PC-9 (cell line): ENCODE results near the gene DMAP1. TPM values are rescaled to one million over a fixed set of nuclear protein-coding genes. Genes with fewer than 3 reads are reported as not detected.

ENCODE experiments used
- BruUV-seq: library from RNA; stranded (reverse); fragments of 400-500 nt; replicated peaks from 2 replicates; lab custom pipeline; 2021; lab: Mats Ljungman, UMichigan
- CTCF ChIA-PET: fragments of 300-600 bp; sonication (Branson Sonifier 250); formaldehyde crosslinking; loops from one replicate; lab custom pipeline; 2022; ENCODE audit warnings: antibody characterized with exemption; lab: Charles Lee
- POLR2A ChIA-PET: fragments of 300-600 bp; sonication (Branson Sonifier 250); formaldehyde crosslinking; loops from one replicate; lab custom pipeline; 2022; ENCODE audit warnings: antibody characterized with exemption; ENCODE audit not compliant: unreplicated experiment; lab: Charles Lee
- DNase-seq, 2 experiments: peaks; one replicate each; pipeline versions ENCODE4 v3.0.0 to v3.0.0-alpha.2; 2015 to 2022; ENCODE audit warnings: mixed read lengths in 1 of 2
- H2AFZ ChIP-seq: fragments of 200-600 bp; sonication (generic); 2 replicates; pipeline ENCODE4 v1.8.1; 2017; ENCODE audit warnings: antibody characterized with exemption
- H3F3A ChIP-seq: fragments of 200-600 bp; sonication (generic); 2 replicates; pipeline ENCODE4 v1.8.1; 2017; ENCODE audit warnings: antibody characterized with exemption, mild to moderate bottlenecking, low read depth; ENCODE audit not compliant: insufficient read depth
- H3K27ac ChIP-seq: fragments of 200-600 bp; sonication (generic); 2 replicates; pipeline ENCODE4 v1.6.1; 2016; ENCODE audit warnings: mixed run types
- H3K27me3 ChIP-seq: fragments of 200-600 bp; sonication (generic); 2 replicates; pipeline ENCODE4 v1.6.1; 2016; ENCODE audit warnings: low read depth, mixed run types; ENCODE audit not compliant: insufficient read depth
- H3K36me3 ChIP-seq: fragments of 200-600 bp; sonication (generic); 2 replicates; pipeline ENCODE4 v1.6.1; 2016; ENCODE audit warnings: low read depth, mixed run types
- H3K4me1 ChIP-seq: fragments of 200-600 bp; sonication (generic); replicated peaks from 2 replicates; pipeline ENCODE4 v1.6.1; 2016; ENCODE audit warnings: mixed run types; ENCODE audit not compliant: insufficient read depth
- H3K4me2 ChIP-seq: fragments of 200-600 bp; sonication (generic); 2 replicates; pipeline ENCODE4 v1.6.1; 2017; ENCODE audit warnings: mixed run types
- H3K4me3 ChIP-seq: fragments of 200-600 bp; sonication (generic); 2 replicates; pipeline ENCODE4 v1.6.1; 2016; ENCODE audit warnings: mixed run types
- H3K79me2 ChIP-seq: fragments of 200-600 bp; sonication (generic); 2 replicates; pipeline ENCODE4 v1.6.1; 2017; ENCODE audit warnings: low read depth, mixed run types
- H3K9me2 ChIP-seq: fragments of 200-600 bp; sonication (generic); 2 replicates; pipeline ENCODE4 v1.8.1; 2017; ENCODE audit warnings: mild to moderate bottlenecking; ENCODE audit not compliant: insufficient read depth
- H3K9me3 ChIP-seq: fragments of 200-600 bp; sonication (generic); 2 replicates; pipeline ENCODE4 v1.8.1; 2016; ENCODE audit warnings: low read depth; ENCODE audit not compliant: insufficient read depth
- H4K20me1 ChIP-seq: fragments of 200-600 bp; sonication (generic); 2 replicates; pipeline ENCODE4 v1.8.1; 2017; ENCODE audit not compliant: insufficient read depth
- CTCF ChIP-seq: fragments of 200-600 bp; sonication (generic); conservative IDR thresholded peaks from 2 replicates; pipeline ENCODE4 v1.6.1; 2017; ENCODE audit warnings: mixed run types, antibody characterized with exemption, mild to moderate bottlenecking, moderate library complexity
- EZH2 ChIP-seq: fragments of 200-600 bp; sonication (generic); IDR thresholded peaks from 2 replicates; pipeline ENCODE4 v1.8.0; 2017; ENCODE audit warnings: antibody characterized with exemption, low read depth
- intact Hi-C: fragments of 100-400 bp; cut with micrococcal nuclease; formaldehyde crosslinking; loops from one replicate; pipeline ENCODE4 v1.10.0; 2022; ENCODE audit not compliant: unreplicated experiment
- total RNA-seq: library from RNA; stranded (reverse); gene quantifications from 2 replicates; pipeline ENCODE4 v1.2.3, GENCODE V29; 2021

DMAP1 gene
- total RNA-seq, 1 experiment from 2014 or later = 54.2 TPM

GRCh38 chr1:44217809-44218410, 4.6 kb downstream of the DMAP1 start:
- no TSS peak for BruUV-seq
- TF ChIP-seq CTCF (peak; percentile 95), EZH2 (no peak)
- Histone ChIP-seq H4K20me1 (no peaks in the 10 kb centered on the region), H3K9me2 (no peaks in the 10 kb centered on the region), H3K4me2 (no peak overlapping the region), H3K79me2 (peaks cover 11% of the 10 kb centered on the region), H3K27ac (no peak overlapping the region), H3K4me3 (no peak overlapping the region), H3K4me1 (peaks cover 8% of the 10 kb centered on the region; the same call in 1 of the 2 replicates), H2AFZ (no peak overlapping the region), H3F3A (peaks cover 20% of the 10 kb centered on the region; the same call in 1 of the 2 replicates), H3K36me3 (no peaks in the 10 kb centered on the region; the same call in 1 of the 2 replicates), H3K27me3 (no peaks in the 10 kb centered on the region), H3K9me3 (no peaks in the 10 kb centered on the region)
- CTCF ChIA-PET = interaction anchor here (0.5 to 1.2 kb wide), 7 partner anchors 16 to 453 kb away, joined by 3 to 8 read pairs (median 5); no protein-coding TSS in a partner anchor
- intact Hi-C loops = loop anchor here (1.0 to 2.0 kb wide), 4 partner anchors 125 to 435 kb away; no protein-coding TSS in a partner anchor
- DNase-seq = peak; percentile 44 to 78
- POLR2A ChIA-PET = interaction anchor here (0.6 kb wide), 1 partner anchor 429 kb away, joined by 4 read pairs; no protein-coding TSS in a partner anchor

- 0 out of 2 replicates have a peak, but pooled peaks cover 6% of the 10 kb centered on the region for H3K4me1 ChIP-seq
- BruUV-seq = no TSS peak
- no peak overlapping the region for H3K4me3 ChIP-seq
- no peaks in the 10 kb centered on the region; the same call in 1 of the 2 replicates for H3K36me3 ChIP-seq
- H3K9me2 ChIP-seq = no peaks in the 10 kb centered on the region
- no peak for TF ChIP-seq EZH2
- no peak for TF ChIP-seq CTCF
- H3K27me3 ChIP-seq = no peaks in the 10 kb centered on the region
- no peak for DNase-seq
- intact Hi-C loops = no loop called here
- H3K9me3 ChIP-seq = no peaks in the 10 kb centered on the region
- H4K20me1 ChIP-seq = no peaks in the 10 kb centered on the region
- no peak overlapping the region for H3K27ac ChIP-seq
- peaks cover 20% of the 10 kb centered on the region; the same call in 1 of the 2 replicates for H3F3A ChIP-seq
- ChIA-PET POLR2A (no interaction called here), CTCF (interaction anchor here (1.0 kb wide), 1 partner anchor 389 kb away, joined by 5 read pairs; no protein-coding TSS in a partner anchor)
- peaks cover 8% of the 10 kb centered on the region for H3K79me2 ChIP-seq
- H2AFZ ChIP-seq = no peak overlapping the region
- H3K4me2 ChIP-seq = no peak overlapping the region
Measured at GRCh38 chr1:44218503-44219300, 5.4 kb downstream of the DMAP1 start.

- CTCF ChIA-PET = no interaction called here
- H4K20me1 ChIP-seq = no peaks in the 10 kb centered on the region
- no peak overlapping the region for H3K27ac ChIP-seq
- H3K27me3 ChIP-seq = no peaks in the 10 kb centered on the region
- H2AFZ ChIP-seq = no peak overlapping the region
- H3K36me3 ChIP-seq = no peaks in the 10 kb centered on the region; the same call in 1 of the 2 replicates
- no peak for DNase-seq
- H3K4me2 ChIP-seq = no peak overlapping the region
- TF ChIP-seq EZH2 = no peak
- no peak for TF ChIP-seq CTCF
- H3K79me2 ChIP-seq = 0 out of 2 replicates have a peak, but pooled peaks cover 3% of the 10 kb centered on the region
- H3K9me2 ChIP-seq = no peaks in the 10 kb centered on the region
- peaks cover 19% of the 10 kb centered on the region; the same call in 1 of the 2 replicates for H3F3A ChIP-seq
- no TSS peak for BruUV-seq
- H3K4me1 ChIP-seq = 0 out of 2 replicates have a peak, but pooled peaks cover 2% of the 10 kb centered on the region
- intact Hi-C loops = no loop called here
- POLR2A ChIA-PET = interaction anchor here (0.6 kb wide), 3 partner anchors 102 to 510 kb away, joined by 4 read pairs; no protein-coding TSS in a partner anchor
- H3K9me3 ChIP-seq = no peaks in the 10 kb centered on the region
- H3K4me3 ChIP-seq = no peak overlapping the region
Measured at GRCh38 chr1:44219301-44219626, 6.0 kb downstream of the DMAP1 start.
